ENCODE measurements around the gene PLEKHG7. TPM values are rescaled to one million over a fixed set of nuclear protein-coding genes. Genes with fewer than 3 reads are reported as not detected.
"Not testable (repeated sequence)": the region's sequence is repeated elsewhere in the genome, so short reads cannot be mapped to it uniquely, and the experiment has no call there.

Gene PLEKHG7
- total RNA-seq, 1 experiment from 2014 or later: not detected

DNA sequence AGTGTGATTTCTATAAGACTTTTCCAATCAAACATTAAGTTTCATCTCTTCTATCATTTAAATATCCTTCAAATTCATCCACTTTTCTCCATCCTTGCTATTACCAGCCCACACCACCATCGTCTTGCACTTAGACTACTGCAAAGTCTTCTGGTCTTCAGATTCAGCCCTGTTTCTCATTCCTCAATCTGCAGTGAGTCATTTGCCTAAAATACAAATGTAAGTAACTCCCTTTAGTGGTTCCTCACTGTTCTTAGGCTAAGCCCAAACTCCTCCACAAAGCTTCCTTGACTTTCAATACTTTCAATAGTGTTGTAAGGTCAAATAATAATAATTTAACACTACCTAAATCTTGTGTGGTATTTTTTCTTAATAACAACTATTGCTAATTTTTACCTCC lies 83.3 kb downstream of the PLEKHG7 start:
- DNase-seq (ENCODE audit: extremely low read depth, low read depth): no peak

DNA sequence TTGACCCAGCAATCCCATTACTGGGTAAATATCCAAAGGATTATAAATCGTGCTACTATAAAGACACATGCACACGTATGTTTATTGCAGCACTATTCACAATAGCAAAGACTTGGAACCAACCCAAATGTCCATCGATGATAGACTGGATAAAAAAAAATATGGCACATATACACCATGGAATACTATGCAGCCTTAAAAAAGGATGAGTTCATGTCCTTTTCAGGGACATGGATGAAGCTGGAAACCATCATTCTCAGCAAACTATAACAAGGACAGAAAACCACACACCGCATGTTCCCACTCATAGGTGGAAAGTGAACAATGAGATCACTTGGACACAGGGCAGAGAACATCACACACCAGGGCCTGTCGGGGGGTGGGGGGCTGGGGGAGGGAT lies 91.6 kb downstream of the PLEKHG7 start:
- not testable (repeated sequence) for DNase-seq (ENCODE audit: extremely low read depth, low read depth)

DNA sequence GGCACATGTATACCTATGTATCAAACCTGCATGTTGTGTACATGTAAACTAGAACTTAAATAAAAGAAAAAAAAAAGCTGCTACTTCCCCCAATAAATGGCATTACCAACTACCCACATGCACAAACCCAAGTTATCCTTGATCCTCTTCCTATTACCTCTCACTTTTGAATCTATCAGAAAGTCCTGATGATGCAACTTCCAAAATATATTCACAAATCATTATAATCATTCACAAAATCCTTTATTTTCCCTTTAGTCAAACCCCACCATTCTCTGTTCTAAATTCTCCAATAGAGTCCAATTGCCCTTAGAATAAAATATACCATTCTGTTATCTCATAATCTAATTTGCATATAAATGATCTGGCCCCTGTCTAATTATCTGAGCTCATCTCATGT lies 92.0 kb downstream of the PLEKHG7 start:
- no peak for DNase-seq (ENCODE audit: extremely low read depth, low read depth)

DNA sequence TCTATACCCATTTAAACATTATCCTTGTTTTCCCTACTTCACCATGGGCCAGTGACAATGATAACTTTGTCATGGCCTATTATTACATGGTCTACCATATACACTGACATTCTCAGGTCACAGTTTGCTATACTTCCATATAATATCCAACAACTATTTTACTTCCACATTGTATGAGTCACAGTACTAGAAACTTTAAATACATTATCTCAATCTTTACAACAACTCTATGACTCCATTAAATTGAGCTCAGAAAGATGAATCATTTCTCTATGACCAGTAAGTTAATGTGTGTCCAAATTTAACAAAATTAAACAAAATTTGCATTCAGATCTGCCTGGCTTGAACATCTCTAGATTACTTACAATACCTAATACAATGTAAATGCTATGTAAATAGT lies 93.9 kb downstream of the PLEKHG7 start:
- no peak for DNase-seq (ENCODE audit: extremely low read depth, low read depth)

DNA sequence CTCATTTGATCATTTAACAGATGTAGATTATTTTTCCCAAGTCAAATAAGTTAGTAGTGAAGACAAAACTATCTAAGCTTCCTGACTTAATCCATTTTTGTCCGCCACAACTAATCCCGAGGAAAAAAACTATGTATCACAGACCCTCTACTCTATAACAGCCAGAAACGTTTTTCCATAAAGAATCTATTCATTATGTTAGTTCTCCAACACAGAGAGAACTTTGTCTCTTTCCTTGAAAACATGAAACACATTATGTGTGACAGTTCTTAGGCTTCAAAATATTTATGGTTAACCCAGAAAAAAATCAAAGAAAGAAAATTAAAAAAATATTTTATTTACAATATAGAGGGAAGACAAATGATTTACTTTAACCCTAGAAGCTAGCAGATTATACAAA lies 100.1 kb downstream of the PLEKHG7 start:
- no peak for DNase-seq (ENCODE audit: extremely low read depth, low read depth)

DNA sequence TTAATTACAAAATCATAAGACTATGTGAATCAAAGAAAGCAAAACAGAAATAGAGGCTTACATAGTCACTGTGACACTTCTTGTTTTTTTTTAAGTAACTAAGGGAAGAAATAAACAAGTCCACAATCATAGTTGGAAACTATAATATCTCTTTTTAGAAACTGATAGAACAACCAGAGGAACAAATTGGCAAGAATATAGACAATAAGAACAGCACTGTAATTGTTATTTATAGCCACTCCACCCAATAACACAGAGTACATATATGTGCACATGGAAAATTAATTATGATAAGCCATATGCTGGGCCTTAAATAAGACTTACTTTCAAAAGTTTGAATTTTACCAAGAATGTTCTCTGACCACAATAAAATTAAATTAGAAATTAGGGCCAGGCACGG lies 101.1 kb downstream of the PLEKHG7 start:
- no peak for DNase-seq (ENCODE audit: extremely low read depth, low read depth)

DNA sequence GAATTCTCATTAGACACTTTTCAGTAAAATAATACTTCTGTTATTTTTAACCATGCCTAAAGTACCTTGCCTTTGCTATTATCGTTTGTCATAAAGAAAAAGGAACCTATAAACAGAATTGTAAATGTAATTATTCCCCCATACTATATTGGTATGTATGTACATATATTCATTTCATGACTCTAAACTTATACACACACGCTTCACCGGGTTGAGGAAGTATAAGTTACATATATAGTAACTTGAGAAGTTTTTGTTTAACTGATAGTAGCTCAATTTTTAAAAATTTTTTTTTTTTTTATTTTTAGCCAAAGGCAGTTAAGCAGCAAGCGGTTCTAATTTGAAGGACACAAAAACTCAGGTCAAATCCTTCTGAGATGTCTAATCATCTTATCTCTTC lies 107.6 kb downstream of the PLEKHG7 start:
- DNase-seq (ENCODE audit: extremely low read depth, low read depth): no peak

DNA sequence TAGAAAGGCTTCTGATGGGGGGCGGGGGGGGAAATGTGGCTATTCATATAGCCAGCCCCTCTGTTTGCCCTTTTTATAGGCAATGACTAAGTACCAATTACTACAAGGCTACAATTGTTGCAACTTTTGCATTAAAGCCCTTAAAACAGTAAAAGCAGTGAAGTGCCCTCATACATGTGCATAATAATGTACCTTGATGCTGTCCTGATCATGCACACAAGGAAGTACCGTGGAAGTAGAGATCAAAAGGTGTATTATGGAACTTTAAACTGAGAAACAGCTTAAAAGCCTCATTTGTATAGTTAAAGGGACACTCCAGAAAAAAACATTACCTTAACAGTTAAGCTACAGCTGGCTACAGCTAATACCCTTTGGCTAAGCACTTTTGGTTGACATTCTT lies 111.8 kb downstream of the PLEKHG7 start:
- DNase-seq (ENCODE audit: extremely low read depth, low read depth): no peak

DNA sequence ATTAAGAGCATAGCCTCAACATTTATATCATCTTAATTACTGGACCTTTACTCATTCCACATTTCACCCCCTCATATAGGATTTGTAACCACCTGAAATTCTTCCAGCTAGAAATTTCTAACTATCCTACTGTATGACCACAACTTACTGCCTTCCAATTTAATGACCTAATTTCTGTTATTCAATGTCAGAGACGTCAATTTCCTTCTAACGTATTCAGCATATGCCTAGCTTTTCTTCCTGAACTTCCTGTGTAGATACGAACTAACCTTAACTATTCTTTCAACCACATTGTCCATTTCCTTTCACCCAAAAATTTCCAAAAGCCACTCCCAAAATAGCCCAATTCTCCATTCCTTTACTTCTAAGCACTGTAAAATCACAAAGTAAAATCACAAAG lies 118.4 kb downstream of the PLEKHG7 start:
- no peak for DNase-seq (ENCODE audit: extremely low read depth, low read depth)

Other genes with a start within 250 kb of the PLEKHG7 start
- 7.5 and 11.7 TPM in 2 replicates for gene EEA1, start 226.3 kb downstream of the PLEKHG7 start, total RNA-seq (2014; rRNA removed; shearing (Covaris generic))

Measured in NCI-H460 (cell line).